ENCODE measurements around the gene RALGDS.
"Not testable (repeated sequence)": the region's sequence is repeated elsewhere in the genome, so short reads cannot be mapped to it uniquely, and the experiment has no call there.

RALGDS gene
- total RNA-seq, result 58.2 to 145 (median 96.0) reads per million in 4 experiments

DNA sequence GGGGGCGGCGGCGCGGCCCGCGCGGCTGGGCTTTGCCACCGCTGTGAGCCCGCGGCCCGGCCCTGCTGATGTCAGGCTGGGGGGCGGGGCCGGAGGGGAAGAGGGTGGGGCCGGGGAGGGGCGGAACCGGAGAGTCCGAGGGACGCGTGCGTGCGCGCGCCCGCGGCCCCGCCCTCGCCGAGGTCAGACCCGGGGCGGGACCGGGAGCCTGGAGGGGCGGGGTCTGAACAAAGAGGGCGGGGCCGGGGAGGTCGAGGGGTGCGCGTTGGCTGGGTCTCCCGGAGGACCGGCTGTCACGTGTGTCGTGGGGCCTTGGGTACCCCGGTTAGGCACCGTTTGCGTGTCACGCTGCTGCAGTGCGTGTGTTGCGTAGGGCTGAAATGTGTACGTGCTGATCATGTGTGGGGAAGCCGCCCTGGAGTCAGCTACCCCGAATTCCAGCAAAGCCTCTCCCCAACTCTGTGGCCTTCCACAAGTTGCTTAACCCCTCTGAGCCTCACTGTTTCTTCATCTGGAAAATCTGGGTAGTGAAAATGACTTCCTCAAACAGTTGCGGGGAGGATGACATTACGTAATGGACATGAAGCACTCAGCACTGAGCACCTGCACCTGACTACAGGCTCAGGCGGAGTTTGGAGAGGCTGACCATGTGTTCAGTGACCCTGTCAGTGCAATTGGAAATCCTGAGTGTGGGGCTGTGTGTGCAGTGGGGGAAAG, at the start of gene RALGDS:
TSS of gene RALGDS (minus strand) at position 43 of the 717 bp plus-strand sequence. CDS start 86 bp downstream, outside the sequence.
- peak; percentile 93 for DNase-seq

DNA sequence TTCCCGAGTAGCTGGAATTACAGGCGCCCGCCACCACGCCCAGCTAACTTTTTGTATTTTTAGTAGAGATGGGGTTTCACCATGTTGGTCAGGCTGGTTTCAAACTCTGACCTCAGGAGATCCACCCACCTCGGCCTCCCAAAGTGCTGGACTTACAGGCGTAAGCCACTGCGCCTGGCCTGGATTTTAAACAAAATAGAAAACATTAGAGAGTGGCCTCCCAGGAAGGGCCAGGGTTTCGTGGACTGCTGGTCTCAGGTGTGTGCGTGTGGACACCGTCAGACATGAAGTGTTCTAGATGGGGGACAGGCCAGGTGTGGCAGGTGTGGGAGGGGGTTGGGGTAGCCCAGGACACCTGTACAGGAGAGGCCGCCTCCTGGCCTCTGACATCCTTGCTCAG, 49.7 kb upstream of the RALGDS start:
- no peak for DNase-seq

DNA sequence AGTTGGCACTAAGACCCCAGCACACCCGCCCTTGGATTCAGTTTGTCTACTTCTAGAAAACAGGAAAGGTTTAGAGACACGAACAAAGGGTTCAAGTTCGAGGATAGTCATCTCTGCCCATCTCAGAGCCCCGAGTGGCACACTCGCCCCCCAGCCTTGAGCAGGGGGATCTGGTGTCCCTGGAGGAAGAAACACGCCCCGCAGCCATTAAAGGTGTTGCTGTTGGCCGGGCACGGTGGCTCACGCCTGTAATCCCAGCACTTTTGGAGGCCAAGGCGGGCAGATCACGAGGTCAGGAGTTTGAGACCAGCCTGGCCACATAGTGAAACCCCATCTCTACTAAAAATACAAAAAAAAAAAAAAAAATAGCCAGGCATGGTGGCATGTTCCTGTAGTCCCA, 48.6 kb upstream of the RALGDS start:
- not testable (repeated sequence) for DNase-seq

DNA sequence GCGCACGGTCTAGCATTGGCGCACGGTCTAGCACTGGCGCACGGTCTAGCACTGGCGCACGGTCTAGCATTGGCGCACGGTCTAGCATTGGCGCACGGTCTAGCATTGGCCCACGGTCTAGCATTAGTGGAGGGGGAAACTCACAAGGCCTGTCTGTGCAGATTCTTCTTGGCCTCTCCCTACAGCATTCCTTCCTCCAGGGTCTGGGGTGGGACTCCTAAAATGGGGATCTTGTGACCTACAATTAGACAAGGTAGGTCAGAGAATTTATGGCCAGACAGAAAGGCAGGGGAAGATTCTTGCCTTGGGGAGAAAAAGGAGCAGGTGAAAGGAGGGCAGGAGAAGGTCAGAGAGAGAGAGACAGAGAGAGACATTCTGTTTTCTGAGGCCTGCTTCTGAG, 48.1 kb upstream of the RALGDS start:
- no peak for DNase-seq

- no peak for DNase-seq
Measured at GRCh38 chr9:133168432-133168831, 47.4 kb upstream of the RALGDS start.

DNA sequence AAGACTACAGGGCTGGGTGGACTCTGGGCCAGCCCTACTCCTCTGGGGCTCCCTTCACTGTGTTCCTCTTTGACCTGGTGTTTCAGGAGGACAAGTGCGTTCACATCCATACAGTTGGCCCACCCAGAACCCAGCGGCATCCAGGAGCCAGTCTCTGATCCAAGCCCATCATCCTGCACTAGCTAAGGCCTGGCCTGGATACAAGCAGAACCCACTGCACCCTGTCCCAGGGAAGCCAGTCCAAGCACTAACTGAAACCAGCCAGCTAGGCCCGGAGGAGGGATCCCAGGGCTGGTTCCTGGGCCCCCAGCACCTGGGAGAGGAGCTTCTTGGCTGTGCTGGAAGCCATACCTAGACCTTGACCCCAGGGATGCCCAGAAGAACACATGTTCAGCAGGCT, 46.7 kb upstream of the RALGDS start:
- no peak for DNase-seq

DNA sequence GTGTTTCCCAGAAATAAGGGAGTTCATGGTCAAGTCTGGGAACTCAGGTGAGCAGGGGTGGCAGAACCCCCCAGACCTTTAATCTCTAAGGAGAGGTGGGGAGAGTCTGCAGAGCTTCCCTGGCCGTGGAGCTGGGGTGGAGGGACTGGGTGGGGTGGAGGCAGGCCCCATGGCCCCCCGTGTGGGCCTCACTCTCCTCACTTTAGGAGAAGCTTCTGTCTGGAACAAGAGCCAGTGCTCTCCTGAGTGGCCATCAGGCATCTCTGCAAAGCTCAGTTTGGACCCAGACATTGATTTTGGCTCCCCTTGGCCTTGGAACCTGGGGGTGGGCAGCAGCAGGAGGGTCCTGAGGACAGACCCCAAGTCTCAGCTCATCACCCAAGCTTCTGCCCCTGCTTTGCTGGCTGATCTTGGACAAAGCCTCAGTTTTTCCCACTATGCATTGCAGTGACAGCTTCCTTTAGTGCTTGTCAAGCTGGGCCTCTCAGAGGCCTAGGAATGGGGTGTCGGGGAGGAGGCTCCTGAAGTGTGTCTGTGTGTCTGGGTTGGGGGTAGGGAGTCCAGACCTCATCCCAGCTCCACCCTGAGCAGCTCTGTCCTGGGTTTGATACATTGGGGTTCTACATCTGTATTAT, 46.2 kb upstream of the RALGDS start:
- DNase-seq, result no peak

DNA sequence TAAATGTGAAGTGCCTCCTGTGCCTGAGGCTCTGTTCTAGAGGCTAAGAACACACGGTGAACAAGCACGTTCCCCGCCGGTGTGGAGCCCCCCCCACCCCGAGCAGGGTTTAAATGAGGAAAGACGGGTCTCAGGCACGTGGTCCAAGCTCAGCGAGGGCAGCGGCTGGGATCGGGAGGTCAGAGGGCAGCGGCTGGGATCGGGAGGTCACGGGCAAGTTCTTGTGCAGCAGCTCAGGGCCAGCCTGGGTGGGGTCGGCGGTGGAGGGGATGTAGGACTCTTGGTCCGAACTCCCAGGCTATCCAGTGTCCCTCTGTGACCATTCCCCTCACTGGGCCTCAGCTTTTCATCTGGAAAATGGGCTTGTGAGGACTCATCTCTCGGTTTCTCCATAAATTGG, 45.4 kb upstream of the RALGDS start:
- DNase-seq, result no peak

DNA sequence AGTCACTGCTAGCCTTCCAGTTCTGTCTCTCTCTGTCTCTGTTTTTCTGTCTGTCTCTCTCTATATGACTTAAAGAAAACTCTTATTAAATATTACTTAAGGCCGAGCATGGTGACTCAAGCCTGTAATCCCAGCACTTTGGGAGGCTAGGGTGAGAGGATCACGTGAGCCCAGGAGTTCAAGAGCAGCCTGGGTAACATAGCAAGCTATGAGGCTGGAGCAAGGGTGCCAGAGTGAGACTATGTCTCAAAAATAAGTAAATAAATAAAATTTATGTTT, 44.4 kb upstream of the RALGDS start:
- DNase-seq, result no peak

DNA sequence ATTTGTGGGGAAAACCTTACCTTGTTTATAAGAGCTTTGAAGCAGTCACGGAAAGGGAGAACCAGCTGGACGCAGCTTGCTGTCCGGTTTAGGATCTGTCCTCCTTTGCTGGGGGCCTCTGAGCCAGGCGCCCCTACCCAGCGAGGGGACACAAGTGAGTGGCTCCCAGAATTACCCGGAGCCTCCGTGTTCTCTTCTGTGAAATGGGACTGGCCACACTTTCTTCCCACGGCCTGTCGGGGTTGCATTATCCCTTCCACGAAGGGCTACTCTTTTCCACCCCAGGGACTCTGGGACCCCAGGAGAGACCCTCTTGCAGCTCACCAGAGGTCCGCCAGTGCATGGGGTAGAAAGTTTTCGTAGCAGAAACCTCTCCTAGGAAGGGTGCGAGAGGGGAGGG, 43.2 kb upstream of the RALGDS start:
- no peak for DNase-seq

DNA sequence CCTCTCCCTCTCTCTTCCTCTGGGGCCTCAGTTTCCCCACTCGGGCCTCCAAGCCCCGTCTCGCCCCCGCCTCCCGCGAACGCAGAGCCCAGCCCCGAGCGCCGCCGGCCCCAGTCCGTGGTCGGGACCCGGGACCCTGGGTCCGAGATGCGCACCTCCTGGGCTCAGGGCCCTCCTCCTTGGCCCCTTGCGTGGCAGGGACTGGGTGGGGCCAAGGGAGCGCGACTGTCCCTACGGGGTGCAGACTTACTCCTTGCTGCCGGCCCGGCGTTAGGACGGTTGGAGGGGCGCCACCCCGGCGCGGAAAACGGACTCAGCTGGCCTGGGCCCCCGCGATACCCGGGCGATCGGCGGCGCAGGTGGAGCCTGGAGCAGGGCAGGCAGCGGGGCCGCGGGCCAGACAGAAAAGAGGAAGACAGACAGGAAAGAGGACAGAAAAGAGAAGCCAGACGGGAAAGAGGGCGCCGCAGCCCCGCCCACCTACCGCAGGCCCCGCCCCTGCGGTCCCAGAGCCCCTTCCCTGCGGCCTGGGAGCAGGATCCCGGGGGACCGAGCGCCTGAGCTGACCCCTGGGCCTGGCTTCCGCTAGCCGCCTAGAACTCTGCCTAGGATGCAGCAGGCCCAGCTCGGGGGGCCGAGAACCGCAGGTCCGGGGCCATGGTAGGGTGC, 42.6 kb upstream of the RALGDS start, which contains the start of gene GBGT1:
TSS of gene GBGT1 (minus strand) at position 411 of the 669 bp plus-strand sequence. CDS start 1,502 bp downstream, outside the sequence.
- DNase-seq, result no peak

DNA sequence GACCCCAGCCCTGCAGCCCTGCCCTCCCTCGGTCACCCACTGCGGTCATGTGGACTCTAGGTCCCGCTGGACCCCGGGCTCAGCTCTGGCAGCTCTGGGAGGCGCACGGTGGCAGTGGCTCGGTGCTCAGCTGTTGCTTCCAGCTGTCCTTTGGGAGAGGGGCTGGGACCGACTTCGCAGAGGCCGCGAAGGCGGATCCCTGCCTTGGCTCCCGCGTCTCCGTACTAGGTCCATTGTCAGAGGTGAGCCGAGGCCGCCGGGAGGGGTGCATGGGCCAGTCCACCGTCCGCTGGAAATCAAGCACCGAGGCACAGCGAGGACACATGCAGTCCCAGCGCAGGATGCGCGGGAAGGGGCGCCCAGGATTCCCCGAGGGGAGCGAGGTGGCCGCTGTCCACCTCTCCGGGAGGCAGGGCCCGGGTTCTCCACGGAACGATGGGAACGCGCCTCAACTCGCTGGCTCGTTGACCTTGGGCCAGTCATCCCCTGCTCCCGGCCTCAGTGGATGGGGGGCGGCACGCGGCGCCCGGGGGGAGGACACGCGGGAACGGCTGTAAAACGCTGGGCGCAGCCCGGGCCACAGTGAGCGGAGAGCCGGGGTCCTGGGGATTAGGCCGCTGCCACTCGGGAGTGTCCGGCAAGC, 41.9 kb upstream of the RALGDS start:
- DNase-seq, result no peak

DNA sequence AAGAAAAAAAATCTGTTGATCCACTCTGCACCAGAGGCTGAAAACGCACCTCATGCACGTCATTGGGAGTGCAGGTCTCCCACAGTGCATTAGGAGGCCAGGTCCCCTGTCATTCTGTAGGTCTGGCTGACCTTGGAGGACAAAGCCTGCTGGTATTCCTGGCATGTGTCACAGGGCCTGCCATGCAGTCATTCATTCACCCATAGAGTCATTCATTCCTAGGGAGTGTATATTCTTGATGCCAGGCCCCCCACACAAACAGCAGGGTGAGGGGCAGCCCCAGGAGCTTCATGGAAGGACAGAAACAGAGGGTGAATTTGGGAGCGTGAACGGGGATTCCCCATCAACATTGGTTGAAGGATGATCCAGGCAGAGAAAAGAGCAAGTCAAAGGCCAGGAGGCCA, 40.5 kb upstream of the RALGDS start:
- DNase-seq, result no peak

- no peak for DNase-seq
Measured at GRCh38 chr9:133160742-133161546, 39.9 kb upstream of the RALGDS start.

- DNase-seq, result no peak
Measured at GRCh38 chr9:133158695-133159094, 37.7 kb upstream of the RALGDS start.

- DNase-seq, result no peak
Measured at GRCh38 chr9:133155156-133155555, 34.1 kb upstream of the RALGDS start.

DNA sequence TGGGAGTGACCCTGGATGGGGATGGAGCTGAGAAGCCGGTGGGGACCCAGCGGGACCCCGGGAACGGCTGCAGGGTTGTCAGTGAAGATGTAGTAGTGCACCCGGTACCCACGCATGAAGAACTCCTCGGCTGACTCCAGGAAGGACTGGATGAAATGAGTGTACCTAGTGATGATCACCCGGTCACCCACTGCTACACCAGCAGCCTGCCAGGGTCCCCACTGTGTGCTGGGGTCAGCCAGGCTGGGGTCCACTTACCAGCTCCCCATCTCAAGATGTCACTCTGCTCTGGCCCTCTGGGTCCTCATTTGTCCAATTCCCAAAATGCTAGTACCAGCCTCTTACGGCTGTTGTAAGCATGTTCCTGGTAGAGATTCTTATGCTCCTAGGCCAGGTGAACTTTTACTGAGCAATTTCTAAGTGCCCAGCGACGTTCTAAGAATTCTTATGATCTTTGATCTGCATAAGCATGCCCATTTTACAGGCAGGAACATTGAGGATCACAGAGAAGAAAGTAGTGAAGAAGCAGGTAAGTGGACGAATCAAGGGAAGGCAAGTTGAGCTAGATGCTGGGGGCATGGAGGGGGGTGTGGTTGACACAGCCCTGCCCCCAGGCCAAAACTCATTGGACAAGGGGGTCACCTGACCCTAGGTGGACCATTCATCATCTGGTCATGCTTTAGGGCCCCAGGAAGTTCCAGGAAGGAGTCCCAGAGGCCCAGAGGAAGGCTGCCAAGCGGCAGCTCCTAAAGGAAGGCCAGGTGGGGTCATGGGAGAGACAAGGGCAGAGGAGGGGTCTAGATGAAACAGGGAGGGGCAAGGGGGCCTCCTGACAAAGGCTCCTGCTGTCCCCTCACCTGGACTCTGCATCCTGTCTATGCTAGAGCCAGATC, 33.3 kb upstream of the RALGDS start:
- DNase-seq, result no peak

GRCh38 chr9:133153227-133154096, 32.4 kb upstream of the RALGDS start:
- DNase-seq, result no peak

DNA sequence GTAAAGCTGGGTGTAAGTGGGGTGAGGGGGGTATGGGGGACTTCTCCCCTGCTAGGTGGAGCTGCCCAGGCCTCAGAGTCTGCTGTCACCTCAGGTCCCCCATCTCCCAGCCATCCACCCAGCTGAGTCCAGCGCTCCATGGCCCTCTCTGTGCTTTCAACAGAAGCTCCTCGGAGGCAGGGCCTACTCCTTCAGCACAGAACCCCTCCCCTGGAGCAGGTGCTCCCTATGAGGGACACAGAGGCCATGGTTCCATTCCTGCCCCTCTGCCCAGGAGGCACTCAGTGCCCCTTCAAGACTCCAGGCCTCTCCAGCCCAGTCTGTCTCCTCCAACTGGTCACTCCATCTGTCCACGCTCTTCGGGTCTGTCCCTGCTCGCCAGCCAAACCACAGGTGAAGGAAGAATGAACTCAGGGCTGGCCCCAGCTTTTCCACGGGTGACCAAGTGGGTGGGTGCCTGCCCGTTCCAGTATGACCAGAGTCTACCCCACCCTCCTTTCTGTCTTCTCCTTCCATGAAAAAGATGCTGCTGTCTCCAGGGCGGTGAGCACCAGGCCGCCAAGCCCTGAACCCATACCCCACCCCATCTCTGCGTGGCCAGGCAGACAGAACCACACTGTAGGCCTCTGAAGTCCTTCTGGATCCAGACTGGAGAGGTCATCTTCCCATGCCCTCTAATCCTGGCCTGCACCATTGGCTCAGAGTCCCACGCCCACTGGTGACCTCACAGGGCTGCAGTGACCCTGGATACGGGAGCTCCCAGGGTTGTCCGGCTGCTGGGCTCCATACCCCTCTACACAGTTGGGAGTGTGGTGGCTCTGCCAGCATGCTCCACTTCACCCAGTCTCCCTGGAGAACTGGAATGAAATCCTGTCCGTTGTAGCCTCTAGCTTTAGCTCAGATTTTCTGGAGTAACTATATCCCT, 30.8 kb upstream of the RALGDS start:
- no peak for DNase-seq

Data from effector CD8-positive, alpha-beta T cell (primary cell).